Peyer's patch (tissue), 4 donors: ENCODE measurements around the gene NAV1. TPM values are rescaled to one million over a fixed set of nuclear protein-coding genes. Genes with fewer than 3 reads are reported as not detected.

ENCODE experiments used
- DNase-seq, 3 donors: peaks; one replicate each; pipeline ENCODE4 v3.0.0-alpha.2; 2017 to 2019
- H3K27ac ChIP-seq, 4 donors: fragments of 200-600 bp; sonication (generic); one replicate each; pipeline ENCODE4 v1.5.1; 2016 to 2019
- H3K27me3 ChIP-seq, 2 donors: fragments of 200-600 bp; sonication (generic); one replicate each; pipeline ENCODE4 v1.5.1; 2019
- H3K36me3 ChIP-seq, 3 donors: fragments of 200-600 bp; sonication (generic); one replicate each; pipeline ENCODE4 v1.5.1; 2016 to 2019
- H3K4me1 ChIP-seq, 4 donors: fragments of 200-600 bp; sonication (generic); one replicate each; pipeline ENCODE4 v1.5.1; 2016 to 2019
- H3K4me3 ChIP-seq, 4 donors: fragments of 200-600 bp; sonication (generic); 1 replicate in 3 of 4; 2 replicates in 1 of 4; pipeline ENCODE4 v1.5.1; 2016 to 2019; ENCODE audit warnings: mild to moderate bottlenecking in 1 of 4
- H3K9me3 ChIP-seq, 4 donors: fragments of 200-600 bp; sonication (generic); one replicate each; pipeline ENCODE4 v1.5.1; 2016 to 2019; ENCODE audit warnings: mild to moderate bottlenecking in 1 of 4
- POLR2A ChIP-seq, 2 donors: fragments of 450-650 bp; IDR thresholded peaks; one replicate each; pipeline ENCODE4 v1.5.1; 2017; ENCODE audit warnings: antibody characterized with exemption in 2 of 2, mild to moderate bottlenecking in 2 of 2, moderate library complexity in 2 of 2
- total RNA-seq, 4 donors: library from RNA; depleted of rRNA; stranded (reverse); fragments of >200 nt; gene quantifications; one replicate each; pipeline ENCODE4 v1.1.0, GENCODE V29; 2016
- TF ChIP-seq, protein P1 (sequence below), 6 experiments: fragments of 450-650 bp in 4 of 6; fragments of 200-600 bp in 2 of 6; sonication (generic) in 1 of 6; IDR thresholded peaks; one replicate each; pipeline ENCODE4 v1.5.1; 2017 to 2019; ENCODE audit warnings: antibody characterized with exemption in 6 of 6, mild to moderate bottlenecking in 3 of 6, moderate library complexity in 1 of 6

The NAV1 gene
- total RNA-seq, 4 donors from 2014 or later = 6.7 to 47.9 (median 14.9) TPM

DNA sequence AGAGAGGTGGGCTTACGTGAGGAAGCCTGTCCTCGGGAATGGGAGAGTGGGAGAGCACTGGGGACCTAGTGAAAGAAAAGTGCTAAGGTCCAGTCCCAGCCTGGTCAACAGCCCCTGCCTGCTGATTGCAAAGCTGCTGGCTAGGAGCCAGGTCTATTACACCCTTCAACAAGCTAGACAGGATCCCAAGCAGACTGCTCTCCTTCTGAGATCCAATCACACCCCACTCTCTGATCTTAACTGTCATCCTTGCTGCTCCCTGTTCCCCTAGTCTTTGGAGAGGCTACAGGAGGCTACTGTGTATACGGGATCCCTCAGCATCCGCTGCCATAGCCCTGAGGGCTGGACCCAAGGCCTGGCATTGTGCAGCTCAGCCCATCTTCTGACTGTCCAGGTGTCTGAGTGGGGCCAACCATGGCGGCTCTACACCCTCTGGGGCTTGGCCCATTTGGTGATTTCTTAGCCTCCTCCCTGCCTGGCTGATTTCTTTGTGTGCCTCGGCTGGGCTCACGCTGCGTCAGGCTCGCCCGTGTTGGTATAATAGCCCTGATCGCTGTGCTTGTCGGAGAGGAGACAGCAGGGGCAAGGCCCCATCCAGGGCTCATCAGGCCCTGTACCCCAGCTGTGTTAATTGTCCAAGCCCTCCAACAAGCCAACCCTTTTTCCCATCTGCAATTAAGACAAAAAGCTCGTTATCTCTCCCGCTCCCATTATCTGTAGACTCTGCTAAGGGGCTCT lies 43.9 kb downstream of the NAV1 start:
- H3K27ac ChIP-seq = peak overlapping the region in 2 of 4 donors; percentile 0 to 11
- H3K4me3 ChIP-seq = no peak overlapping the region
- no peaks in the 10 kb centered on the region for H3K9me3 ChIP-seq
- TF ChIP-seq, protein P1, sequence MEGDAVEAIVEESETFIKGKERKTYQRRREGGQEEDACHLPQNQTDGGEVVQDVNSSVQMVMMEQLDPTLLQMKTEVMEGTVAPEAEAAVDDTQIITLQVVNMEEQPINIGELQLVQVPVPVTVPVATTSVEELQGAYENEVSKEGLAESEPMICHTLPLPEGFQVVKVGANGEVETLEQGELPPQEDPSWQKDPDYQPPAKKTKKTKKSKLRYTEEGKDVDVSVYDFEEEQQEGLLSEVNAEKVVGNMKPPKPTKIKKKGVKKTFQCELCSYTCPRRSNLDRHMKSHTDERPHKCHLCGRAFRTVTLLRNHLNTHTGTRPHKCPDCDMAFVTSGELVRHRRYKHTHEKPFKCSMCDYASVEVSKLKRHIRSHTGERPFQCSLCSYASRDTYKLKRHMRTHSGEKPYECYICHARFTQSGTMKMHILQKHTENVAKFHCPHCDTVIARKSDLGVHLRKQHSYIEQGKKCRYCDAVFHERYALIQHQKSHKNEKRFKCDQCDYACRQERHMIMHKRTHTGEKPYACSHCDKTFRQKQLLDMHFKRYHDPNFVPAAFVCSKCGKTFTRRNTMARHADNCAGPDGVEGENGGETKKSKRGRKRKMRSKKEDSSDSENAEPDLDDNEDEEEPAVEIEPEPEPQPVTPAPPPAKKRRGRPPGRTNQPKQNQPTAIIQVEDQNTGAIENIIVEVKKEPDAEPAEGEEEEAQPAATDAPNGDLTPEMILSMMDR (IDR thresholded peaks at IDR 0.05) = no peak
- TF ChIP-seq POLR2A (IDR thresholded peaks at IDR 0.05) = no peak
- peaks cover 0 to 20% (median 0%) of the 10 kb centered on the region in 4 donors for H3K4me1 ChIP-seq
- DNase-seq = peak in 1 of 3 donors; percentile 57
- H3K27me3 ChIP-seq = no peaks in the 10 kb centered on the region
- H3K36me3 ChIP-seq = no peaks in the 10 kb centered on the region

DNA sequence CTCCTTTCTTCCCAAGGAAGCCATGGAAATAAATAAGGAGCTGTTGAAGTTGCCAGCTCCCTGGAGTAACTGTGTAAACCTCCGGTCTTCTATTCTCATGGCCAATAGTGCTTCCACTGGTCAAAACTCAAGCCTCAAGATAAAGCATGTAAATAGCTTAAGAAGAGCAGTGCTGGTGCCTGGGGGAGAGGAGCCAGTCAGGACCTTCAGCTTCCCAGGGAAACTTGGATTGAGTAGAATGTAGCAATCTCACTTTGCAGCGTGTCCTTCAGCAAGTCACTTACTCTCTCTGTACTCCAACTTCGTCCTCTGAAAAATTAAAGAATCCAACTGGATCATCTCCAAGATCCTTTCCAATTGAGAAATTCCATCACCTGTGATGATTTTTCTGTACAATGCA lies 44.7 kb downstream of the NAV1 start:
- Histone ChIP-seq H3K36me3 (no peaks in the 10 kb centered on the region), H3K4me3 (no peak overlapping the region), H3K4me1 (peaks cover 0 to 20% (median 0%) of the 10 kb centered on the region in 4 donors), H3K27me3 (no peaks in the 10 kb centered on the region), H3K9me3 (no peaks in the 10 kb centered on the region), H3K27ac (peak overlapping the region in 3 of 4 donors; percentile 0 to 73 (median 37))
- no peak for TF ChIP-seq POLR2A (IDR thresholded peaks at IDR 0.05)
- TF ChIP-seq, protein P1 (IDR thresholded peaks at IDR 0.05) = no peak
- no peak for DNase-seq

DNA sequence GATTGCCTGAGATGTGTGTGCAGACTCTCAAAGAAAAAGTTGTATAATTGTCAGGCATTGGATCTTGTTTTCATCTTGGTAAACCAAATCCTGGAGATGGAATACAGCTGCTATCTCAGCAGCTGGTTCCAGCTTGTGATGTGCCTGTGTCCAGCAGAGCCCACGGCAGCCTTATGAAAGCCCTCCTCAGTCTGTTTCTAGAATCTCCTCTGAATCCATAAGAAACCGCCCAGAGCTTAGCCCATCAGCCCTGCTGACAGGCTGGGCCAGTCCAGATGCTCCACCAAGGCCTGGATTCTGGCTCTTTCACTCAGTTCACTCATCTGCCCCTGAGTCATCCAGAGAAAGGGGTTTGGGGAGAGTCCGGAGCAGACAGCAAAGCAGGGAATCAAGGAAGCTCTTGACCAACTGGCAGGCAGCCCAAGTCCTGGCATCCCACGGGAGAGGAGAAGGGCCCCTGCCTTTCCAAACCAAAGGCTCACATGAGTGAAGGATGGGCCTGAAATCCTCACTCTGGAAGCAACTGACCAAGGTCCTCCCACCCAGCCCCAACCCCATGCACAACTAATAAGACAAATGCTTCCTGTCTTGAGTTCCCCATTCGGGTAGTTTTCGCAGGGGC lies 45.7 kb downstream of the NAV1 start:
- H3K36me3 ChIP-seq = no peaks in the 10 kb centered on the region
- no peaks in the 10 kb centered on the region for H3K27me3 ChIP-seq
- H3K9me3 ChIP-seq = no peaks in the 10 kb centered on the region
- no peak overlapping the region for H3K4me3 ChIP-seq
- H3K27ac ChIP-seq = peak overlapping the region in 3 of 4 donors; percentile 38 to 73 (median 64)
- TF ChIP-seq POLR2A (IDR thresholded peaks at IDR 0.05) = no peak
- TF ChIP-seq, protein P1 (IDR thresholded peaks at IDR 0.05) = no peak
- DNase-seq = peak in 1 of 3 donors; percentile 53
- H3K4me1 ChIP-seq = peaks cover 0 to 20% (median 0%) of the 10 kb centered on the region in 4 donors

DNA sequence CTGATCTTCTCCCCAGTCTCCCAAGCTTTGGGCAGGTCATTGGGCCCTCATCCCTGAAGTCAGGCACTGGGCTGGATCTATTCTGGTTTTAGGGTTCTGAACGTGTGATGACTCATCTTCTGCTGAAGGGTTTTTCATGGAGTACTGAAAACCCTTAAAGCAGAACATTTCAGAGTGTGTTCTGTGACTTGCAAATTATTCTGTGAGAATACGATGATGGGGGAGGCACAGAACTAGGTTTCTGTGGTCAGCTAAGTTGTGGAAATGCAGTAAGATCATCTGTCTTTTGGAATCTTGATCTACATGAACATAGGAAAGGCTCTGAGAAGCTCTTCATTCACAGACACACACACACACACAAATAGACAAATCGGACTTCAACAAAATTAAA lies 46.2 kb downstream of the NAV1 start:
- H3K27me3 ChIP-seq = no peaks in the 10 kb centered on the region
- H3K9me3 ChIP-seq = no peaks in the 10 kb centered on the region
- H3K27ac ChIP-seq = peak overlapping the region in 3 of 4 donors; percentile 38 to 73 (median 64)
- no peak overlapping the region for H3K4me3 ChIP-seq
- peaks cover 0 to 20% (median 0%) of the 10 kb centered on the region in 4 donors for H3K4me1 ChIP-seq
- no peaks in the 10 kb centered on the region for H3K36me3 ChIP-seq
- no peak for DNase-seq
- no peak for TF ChIP-seq POLR2A (IDR thresholded peaks at IDR 0.05)
- TF ChIP-seq, protein P1 (IDR thresholded peaks at IDR 0.05) = no peak

DNA sequence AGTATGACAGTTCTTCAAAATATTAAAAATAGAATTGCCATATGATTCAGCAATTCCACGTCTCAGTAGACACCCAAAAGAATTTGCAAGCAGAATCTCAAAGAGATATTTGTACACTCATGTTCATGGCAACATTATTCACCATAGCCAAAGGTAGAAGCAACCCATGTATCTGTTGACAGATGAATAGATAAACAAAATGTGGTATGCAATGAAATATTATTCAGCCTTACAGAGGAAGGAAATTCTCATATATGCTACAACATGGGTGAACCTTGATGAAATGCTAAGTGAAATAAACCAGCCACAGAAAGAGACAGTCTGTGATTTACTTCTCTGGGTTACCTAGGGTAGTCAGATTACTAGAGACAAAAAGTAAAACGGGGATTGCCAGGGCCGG lies 47.0 kb downstream of the NAV1 start:
- Histone ChIP-seq H3K27me3 (no peaks in the 10 kb centered on the region), H3K4me3 (no peak overlapping the region), H3K36me3 (no peaks in the 10 kb centered on the region), H3K27ac (no peak overlapping the region), H3K9me3 (no peaks in the 10 kb centered on the region), H3K4me1 (peaks cover 0 to 20% (median 0%) of the 10 kb centered on the region in 4 donors)
- TF ChIP-seq POLR2A (IDR thresholded peaks at IDR 0.05) = no peak
- TF ChIP-seq, protein P1 (IDR thresholded peaks at IDR 0.05) = no peak
- no peak for DNase-seq
